Lung (tissue), 12 donors: ENCODE results near the gene GYG2. TPM values are rescaled to one million over a fixed set of nuclear protein-coding genes. Genes with fewer than 3 reads are reported as not detected.

Experiments used
- ATAC-seq: fragments of 200-7000 bp; cut with Tn5 transposase; one replicate; pipeline ENCODE4 v1.9.1; 2020; ENCODE audit warnings: moderate number of reproducible peaks; ENCODE audit not compliant: insufficient read depth, low FRiP score
- DNase-seq, 3 donors: peaks; one replicate each; pipeline ENCODE4 v3.0.0-alpha.2; 2013 to 2017
- H3K27ac ChIP-seq, 2 donors: one replicate each; pipeline ENCODE4 v1.5.1; 2013; ENCODE audit warnings: mild to moderate bottlenecking in 2 of 2, moderate library complexity in 2 of 2, control low read depth in 1 of 2, inconsistent platforms in 1 of 2, low read depth in 1 of 2, low read length in 1 of 2
- H3K27me3 ChIP-seq, 3 donors: one replicate each; pipeline ENCODE4 v1.5.1; 2013; ENCODE audit warnings: low read length in 2 of 3; ENCODE audit not compliant: control insufficient read depth in 3 of 3, insufficient read depth in 3 of 3
- H3K36me3 ChIP-seq, 4 donors: one replicate each; pipeline ENCODE4 v1.5.1; 2013; ENCODE audit warnings: low read length in 4 of 4, mild to moderate bottlenecking in 1 of 4, moderate library complexity in 1 of 4; ENCODE audit not compliant: control insufficient read depth in 4 of 4, insufficient read depth in 4 of 4
- H3K4me1 ChIP-seq, 5 donors: one replicate each; pipeline ENCODE4 v1.5.1; 2013; ENCODE audit warnings: low read length in 5 of 5, mild to moderate bottlenecking in 2 of 5, moderate library complexity in 1 of 5; ENCODE audit not compliant: control insufficient read depth in 5 of 5, insufficient read depth in 5 of 5
- H3K4me3 ChIP-seq: one replicate; pipeline ENCODE4 v1.5.1; 2013; ENCODE audit warnings: mild to moderate bottlenecking, control low read depth, moderate library complexity
- H3K9ac ChIP-seq, 2 donors: one replicate each; pipeline ENCODE4 v1.5.1; 2013; ENCODE audit warnings: low read length in 2 of 2, control low read depth in 1 of 2; ENCODE audit not compliant: insufficient read depth in 1 of 2
- H3K9me3 ChIP-seq, 4 donors: one replicate each; pipeline ENCODE4 v1.5.1; 2013; ENCODE audit warnings: low read length in 3 of 4, mild to moderate bottlenecking in 1 of 4, moderate library complexity in 1 of 4; ENCODE audit not compliant: control insufficient read depth in 4 of 4, insufficient read depth in 3 of 4
- WGBS, 2 donors: extraction: QIAGEN DNeasy Blood & Tissue Kit; methylation state at CpG; one replicate each; pipeline ENCODE4 v1.1.7; 2013; 5-methylcytosine and 5-hydroxymethylcytosine counted together
- polyA plus RNA-seq, 2 donors: library from polyadenylated mRNA; stranded (reverse); fragments of 200-250 nt; gene quantifications; one replicate each; pipeline ENCODE4 v1.2.1, GENCODE V29; 2013
- total RNA-seq, 2 donors: library from RNA; depleted of rRNA in 1 of 2; stranded (reverse); fragments of >200 nt in 1 of 2; gene quantifications; one replicate each; pipeline ENCODE4 v1.2.1, GENCODE V29; 2014 to 2021
- TF ChIP-seq, protein P1 (sequence below): IDR thresholded peaks from 2 replicates; pipeline ENCODE4 v1.5.1; 2012; ENCODE audit warnings: mild to moderate bottlenecking; ENCODE audit errors: control extremely low read depth, extremely low read depth
- donor health status: control.
- donor health status: control.
- donor health status: Bipolar disorder and iron deficiency.
- donor health status: healthy.
- donor health status: DM: yes; HTN: yes; CAD: no.

The GYG2 gene
- total and polyA plus RNA-seq, 4 donors, result 0.59 to 5.4 (median 2.7) TPM

DNA sequence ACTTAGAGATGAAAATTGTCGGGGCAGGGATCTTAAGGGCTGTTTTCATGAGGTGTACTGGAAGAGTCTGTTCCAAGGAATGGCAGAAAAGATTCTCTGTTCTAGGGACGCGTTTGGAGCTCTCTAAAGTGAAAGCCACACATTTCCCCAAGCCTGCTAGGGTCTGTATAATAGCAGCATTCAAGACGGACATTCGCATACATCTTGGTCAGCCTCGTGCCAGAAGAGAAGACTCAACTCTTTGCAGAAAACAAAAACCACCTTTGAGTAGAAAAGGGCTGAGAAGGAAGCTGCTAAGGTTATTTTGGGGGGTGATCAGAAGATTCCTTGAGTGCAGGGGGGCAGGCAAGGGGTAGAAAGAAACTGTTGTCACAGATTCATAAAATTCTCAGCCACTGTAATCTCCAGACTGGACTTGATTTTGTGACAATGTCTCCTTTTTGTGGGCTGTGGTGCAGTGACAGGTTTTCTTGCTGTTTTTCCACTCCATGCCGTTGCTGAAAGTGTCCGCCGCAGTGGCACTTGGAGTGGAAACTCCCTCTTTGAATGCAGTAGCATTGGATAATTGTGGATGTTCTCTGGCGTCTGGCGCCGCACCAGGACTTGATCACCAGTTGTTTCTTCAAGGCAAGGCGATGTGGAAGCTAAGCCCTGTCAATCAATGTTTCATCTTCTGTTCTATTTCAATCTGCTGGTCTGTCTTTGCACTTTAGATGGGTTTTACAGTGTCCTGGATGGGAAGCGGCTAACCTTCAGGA, 2.9 kb downstream of the GYG2 start:
- Histone ChIP-seq H3K9ac (no peak overlapping the region), H3K4me1 (peaks cover 0 to 10% (median 0%) of the 10 kb centered on the region in 5 donors), H3K27me3 (peaks cover 0 to 22% (median 12%) of the 10 kb centered on the region in 3 donors), H3K36me3 (no peaks in the 10 kb centered on the region), H3K9me3 (peaks cover 0 to 2% (median 0%) of the 10 kb centered on the region in 4 donors), H3K4me3 (no peak overlapping the region), H3K27ac (no peak overlapping the region)
- TF ChIP-seq, protein P1, sequence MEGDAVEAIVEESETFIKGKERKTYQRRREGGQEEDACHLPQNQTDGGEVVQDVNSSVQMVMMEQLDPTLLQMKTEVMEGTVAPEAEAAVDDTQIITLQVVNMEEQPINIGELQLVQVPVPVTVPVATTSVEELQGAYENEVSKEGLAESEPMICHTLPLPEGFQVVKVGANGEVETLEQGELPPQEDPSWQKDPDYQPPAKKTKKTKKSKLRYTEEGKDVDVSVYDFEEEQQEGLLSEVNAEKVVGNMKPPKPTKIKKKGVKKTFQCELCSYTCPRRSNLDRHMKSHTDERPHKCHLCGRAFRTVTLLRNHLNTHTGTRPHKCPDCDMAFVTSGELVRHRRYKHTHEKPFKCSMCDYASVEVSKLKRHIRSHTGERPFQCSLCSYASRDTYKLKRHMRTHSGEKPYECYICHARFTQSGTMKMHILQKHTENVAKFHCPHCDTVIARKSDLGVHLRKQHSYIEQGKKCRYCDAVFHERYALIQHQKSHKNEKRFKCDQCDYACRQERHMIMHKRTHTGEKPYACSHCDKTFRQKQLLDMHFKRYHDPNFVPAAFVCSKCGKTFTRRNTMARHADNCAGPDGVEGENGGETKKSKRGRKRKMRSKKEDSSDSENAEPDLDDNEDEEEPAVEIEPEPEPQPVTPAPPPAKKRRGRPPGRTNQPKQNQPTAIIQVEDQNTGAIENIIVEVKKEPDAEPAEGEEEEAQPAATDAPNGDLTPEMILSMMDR, result no peak
- ATAC-seq (no peak), DNase-seq (no peak)
- 89 to 95% methylated on average over 14 of the region's 14 CpGs for WGBS, 2 donors

DNA sequence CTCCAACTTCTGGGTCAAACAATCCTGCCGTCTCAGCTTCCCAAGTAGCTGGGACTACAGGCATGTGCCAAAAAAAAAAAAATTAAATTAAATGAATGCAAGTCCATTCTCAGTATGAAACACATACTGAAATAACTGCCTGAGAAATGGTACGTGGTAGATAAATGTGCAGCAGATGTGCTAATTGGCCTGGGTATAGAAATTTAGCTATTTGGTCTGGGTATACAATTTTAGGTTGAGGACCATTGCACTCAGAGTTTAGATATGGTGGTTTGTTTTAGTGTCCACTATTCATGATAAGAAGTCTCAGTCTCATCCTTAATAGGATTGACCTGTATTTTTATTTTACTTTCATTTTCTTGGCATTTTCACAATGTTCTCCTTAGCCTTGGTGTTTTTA, 9.2 kb downstream of the GYG2 start:
- TF ChIP-seq, protein P1, result no peak
- no peak overlapping the region for H3K4me3 ChIP-seq
- H3K27me3 ChIP-seq, result no peaks in the 10 kb centered on the region
- H3K4me1 ChIP-seq, result no peaks in the 10 kb centered on the region
- ATAC-seq (no peak), DNase-seq (no peak)
- H3K9me3 ChIP-seq, result peaks cover 0 to 6% (median 2%) of the 10 kb centered on the region in 4 donors
- H3K9ac ChIP-seq, result no peak overlapping the region
- 93 to 94% methylated on average over 2 of the region's 2 CpGs for WGBS, 2 donors
- H3K27ac ChIP-seq, result no peak overlapping the region
- H3K36me3 ChIP-seq, result no peaks in the 10 kb centered on the region

DNA sequence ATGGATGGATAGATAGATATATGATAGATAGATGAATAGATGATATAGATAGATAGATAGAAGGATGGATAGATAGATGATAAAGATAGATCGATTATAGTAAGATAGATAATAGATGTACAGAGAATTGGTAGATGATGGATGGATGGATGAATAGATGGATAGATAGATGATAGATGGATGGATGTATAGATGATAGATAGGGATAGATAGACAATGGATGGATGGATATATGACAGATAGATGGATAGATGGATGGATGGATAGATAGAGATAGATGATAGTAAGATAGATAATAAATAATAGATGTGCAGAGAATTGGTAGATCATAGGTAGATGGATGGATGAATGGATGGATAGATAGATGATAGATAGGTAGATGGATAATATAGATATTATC, 12.2 kb downstream of the GYG2 start:
- Histone ChIP-seq H3K27me3 (no peaks in the 10 kb centered on the region), H3K4me1 (no peaks in the 10 kb centered on the region), H3K9me3 (peaks cover 0 to 6% (median 2%) of the 10 kb centered on the region in 4 donors), H3K4me3 (no peak overlapping the region), H3K27ac (no peak overlapping the region), H3K36me3 (no peaks in the 10 kb centered on the region), H3K9ac (no peak overlapping the region)
- DNase-seq (no peak), ATAC-seq (no peak)
- WGBS, 2 donors, result 95 to 100% methylated on average over 1 of the region's 1 CpG
- TF ChIP-seq, protein P1, result no peak

DNA sequence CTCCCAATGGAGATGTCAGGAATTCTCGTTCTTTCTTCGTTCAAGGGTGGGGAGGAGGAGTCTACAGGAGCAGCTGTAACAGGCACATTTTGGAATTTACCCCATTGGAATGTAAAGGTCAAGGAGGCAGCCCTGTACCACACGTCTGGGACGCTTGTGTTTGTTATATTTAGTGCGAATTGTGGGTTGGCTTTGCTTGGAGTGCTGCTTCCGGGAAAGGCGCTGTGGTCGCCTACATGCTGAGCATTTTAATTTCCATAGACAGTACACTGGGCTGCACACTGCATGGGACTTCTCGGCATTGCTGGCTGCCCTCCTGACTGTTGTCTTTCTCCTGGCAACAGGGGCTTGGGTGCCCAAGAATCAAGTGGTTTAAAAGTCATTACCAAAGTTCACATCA, 12.8 kb downstream of the GYG2 start:
- TF ChIP-seq, protein P1, result no peak
- Histone ChIP-seq H3K4me3 (no peak overlapping the region), H3K9ac (no peak overlapping the region), H3K4me1 (no peaks in the 10 kb centered on the region), H3K36me3 (no peaks in the 10 kb centered on the region), H3K27me3 (no peaks in the 10 kb centered on the region), H3K27ac (no peak overlapping the region), H3K9me3 (peaks cover 0 to 6% (median under 1%) of the 10 kb centered on the region in 4 donors)
- no peak for DNase-seq
- no peak for ATAC-seq
- 61 to 70% methylated on average over 9 of the region's 9 CpGs for WGBS, 2 donors
